GM18867 (cell line): Measurements from ENCODE around the gene F3.

ENCODE experiments used
- ATAC-seq: cut with Tn5 transposase; IDR thresholded peaks from one replicate; pipeline ENCODE4 v1.9.1; 2021; ENCODE audit warnings: mild to moderate bottlenecking, moderate library complexity; ENCODE audit not compliant: unreplicated experiment

The F3 gene

DNA sequence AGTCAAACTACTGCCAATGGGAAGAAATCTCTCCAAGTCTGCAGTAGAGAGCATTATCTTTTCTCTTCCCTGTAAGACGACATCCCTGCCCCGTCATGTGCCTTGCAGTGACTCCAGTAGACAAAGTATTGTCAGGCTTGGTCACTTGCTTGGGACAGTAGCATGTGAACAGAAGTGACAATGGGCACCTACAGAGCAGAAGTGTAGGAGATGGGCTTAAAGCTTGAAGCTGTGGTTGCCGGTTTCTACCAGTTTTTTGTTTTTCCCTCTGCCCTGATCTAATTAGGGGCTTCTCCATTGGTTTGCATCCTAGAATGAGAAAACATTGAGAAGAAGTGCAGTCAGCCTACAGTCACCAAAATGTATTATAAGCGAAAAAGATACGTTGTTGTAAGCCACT, 12.7 kb downstream of the F3 start:
- ATAC-seq = no peak

DNA sequence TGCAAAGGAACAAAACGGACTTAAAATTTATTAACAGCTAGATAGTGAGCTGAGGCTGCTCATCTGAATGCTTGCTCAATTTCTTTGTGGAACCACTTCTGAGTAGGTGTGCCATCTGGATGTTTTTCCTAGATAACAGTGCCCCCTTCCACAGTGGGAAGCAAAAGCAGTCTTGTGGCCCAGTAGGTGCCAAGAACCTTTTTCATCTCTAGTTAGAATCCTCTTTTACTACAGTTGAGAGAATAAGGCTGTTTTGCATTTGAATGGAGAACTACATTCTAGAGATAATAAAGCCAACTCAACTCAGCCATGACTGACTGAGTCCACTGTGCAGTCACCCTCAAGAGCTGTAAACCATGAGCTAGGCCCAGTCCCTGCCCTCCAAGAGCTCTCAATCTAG, 13.3 kb downstream of the F3 start:
- ATAC-seq = no peak

DNA sequence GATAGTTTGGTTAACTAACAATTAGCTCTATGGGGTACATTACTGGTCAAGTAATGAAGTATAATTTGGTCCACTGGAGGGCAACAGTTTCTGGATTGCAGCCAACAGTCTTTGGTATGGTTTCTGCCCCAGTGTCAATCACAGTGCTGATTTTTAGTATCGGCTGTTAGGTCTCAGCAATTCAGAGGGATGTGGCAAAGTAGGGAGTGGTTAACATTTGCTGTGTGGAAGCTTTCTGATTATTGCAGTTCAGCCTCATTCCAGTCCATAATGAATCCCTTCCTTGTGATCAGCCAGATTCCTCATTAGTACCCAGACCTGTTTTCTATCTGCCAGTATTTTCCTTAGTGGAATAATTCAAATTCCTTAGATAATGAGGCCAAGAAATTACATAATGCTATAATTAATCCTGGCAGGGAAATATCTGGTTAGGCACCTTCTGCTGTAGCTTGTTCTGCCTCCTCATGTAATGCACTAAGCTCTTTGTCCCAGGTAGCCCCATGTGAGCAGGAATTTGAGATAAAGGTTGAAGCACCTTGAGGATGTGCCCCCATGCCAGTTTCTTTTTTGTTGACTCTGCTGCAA, 14.0 kb downstream of the F3 start:
- no peak for ATAC-seq

- ATAC-seq = no peak
Observed at GRCh38 chr1:94526152-94526980, 15.2 kb downstream of the F3 start.

GRCh38 chr1:94524531-94524930, 17.0 kb downstream of the F3 start:
- ATAC-seq = no peak

DNA sequence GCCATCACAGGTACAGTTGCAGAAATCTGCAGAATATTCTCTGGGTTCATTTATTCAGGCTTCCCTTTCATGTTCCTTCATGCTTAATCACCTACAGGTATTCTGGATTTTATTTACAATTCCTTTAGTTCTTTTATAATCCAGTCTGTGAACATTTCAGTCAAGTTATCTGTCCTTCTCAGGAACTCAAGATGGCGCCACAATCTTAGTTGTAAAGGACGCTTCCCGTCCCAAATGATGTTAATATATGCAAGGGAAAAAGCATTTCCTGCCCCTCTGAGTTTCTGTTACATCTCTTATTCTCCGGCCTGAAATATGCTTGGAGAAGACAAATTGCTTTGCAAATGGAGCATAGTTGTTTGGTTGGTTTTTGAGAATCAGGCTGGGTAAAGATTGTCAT, 19.3 kb downstream of the F3 start:
- ATAC-seq = no peak

- no peak for ATAC-seq
Observed at GRCh38 chr1:94519351-94519750, 22.2 kb downstream of the F3 start.

GRCh38 chr1:94515296-94515947, 26.1 kb downstream of the F3 start:
- no peak for ATAC-seq

GRCh38 chr1:94514095-94514727, 27.3 kb downstream of the F3 start:
- ATAC-seq = no peak

DNA sequence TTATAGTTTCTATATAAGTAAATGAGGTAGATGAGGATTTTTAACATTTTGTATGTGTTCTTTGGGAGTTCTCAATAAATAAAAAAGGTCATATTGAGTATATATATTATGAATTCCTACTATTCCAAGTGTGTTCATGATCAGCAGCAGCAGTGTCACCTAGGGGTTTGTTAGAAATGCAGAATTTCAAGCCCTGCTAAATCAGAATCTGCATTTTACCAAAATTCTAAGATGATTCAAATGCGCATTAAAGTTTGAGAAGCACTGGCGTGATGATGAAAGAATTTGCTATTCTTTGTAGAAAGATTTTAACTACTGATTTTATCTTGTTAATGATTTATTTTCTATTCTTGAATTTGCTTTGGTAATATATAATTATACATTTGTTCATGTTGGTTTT, 28.7 kb downstream of the F3 start:
- no peak for ATAC-seq

DNA sequence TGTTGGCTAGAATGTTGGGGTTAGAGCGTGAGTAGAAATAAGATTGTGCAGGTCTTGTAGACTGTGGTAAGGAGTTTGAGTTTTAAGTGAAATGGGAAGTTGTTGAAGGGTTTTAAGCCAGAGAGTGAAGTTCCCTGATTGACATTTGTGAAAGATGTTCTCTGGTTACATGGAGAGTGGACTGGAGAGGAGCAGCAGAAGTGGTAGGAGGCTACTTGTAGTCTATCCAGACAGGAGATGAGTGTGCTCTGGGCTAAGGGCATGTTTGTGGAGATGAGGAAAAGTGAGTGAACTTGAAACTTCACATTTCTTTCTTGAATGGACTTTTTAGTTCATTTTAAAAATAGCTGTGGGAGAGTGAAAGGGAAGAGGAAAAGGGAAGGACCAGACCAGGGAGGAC, 37.0 kb downstream of the F3 start:
- no peak for ATAC-seq

DNA sequence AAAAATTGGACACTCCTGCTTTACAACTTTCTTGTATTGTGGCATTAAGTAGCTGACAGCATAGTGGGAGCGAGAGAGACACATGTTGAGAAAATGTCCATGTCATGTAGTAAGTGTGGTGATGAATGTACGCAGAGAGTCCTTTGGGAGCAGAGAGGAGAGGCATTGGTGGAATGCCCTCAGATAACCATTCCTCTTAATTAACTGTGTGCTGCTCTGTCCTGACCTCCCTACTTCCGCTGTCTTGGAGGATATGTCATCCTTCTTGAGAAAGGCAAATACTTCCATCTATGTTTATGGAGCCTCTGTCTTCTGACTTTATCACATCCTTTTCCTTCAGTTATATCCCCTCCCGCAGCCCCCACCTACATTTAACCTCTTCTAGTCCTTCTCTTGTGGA, 38.4 kb downstream of the F3 start:
- no peak for ATAC-seq

DNA sequence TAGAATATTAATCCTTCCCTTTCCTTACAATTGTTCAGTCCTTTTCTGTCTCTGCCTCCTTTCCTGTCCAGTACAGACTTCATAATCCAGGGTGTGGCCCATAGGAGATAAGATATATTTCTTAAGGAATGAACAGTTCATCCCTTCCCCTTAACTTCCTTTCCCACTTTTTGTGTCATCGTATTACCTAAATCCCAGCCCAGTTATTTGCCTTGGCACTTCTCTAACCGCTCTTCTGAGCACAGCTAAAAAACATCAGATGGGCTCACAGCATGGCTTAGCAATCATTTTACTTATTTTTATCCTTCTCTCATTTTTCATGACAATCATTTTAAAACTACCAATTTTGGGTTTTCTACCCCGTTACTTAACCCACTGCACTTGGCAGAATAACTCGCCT, 39.6 kb downstream of the F3 start:
- ATAC-seq = no peak

- ATAC-seq = no peak
Observed at GRCh38 chr1:94501426-94501825, 40.1 kb downstream of the F3 start.

- ATAC-seq = no peak
Observed at GRCh38 chr1:94496076-94496755, 45.3 kb downstream of the F3 start.

DNA sequence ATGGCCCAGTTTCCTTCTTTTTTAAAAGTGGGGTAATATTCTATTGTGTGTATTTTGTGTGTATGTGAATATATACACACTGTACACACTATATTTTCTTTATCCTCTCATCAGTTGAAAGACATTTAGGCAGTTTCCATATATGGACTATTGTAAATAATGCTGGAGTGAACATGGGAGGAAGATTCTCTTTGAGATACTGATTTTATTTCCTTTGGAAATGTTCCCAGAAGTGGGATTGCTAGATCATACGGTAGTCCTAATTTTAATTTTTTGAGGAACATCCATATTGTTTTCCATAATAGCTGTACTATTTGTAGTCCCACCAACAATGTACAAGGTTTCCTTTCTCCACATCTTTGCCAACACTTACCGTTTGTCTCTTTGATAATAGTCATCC, 51.0 kb downstream of the F3 start:
- no peak for ATAC-seq

DNA sequence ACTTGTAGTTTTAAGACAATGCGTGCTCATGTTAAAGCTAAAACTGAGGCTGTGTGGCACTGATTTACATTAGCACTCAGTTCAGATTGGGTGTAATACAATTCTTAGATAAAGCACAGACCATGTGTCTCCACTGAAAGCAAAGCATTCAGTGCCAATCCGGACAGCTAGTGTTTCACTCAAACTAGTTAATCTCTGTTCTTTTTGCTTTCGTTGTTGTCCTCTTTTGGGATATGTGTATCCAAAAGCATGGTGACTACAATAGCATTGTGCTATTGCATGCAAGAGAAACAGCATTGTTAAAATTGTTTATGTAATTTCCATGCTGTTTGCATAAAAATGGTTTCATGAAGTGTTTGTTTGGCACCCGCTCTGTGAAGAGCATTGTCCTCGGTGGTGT, 54.6 kb downstream of the F3 start:
- no peak for ATAC-seq

GRCh38 chr1:94481473-94481933, 60.1 kb downstream of the F3 start:
- ATAC-seq = peak; percentile 99

DNA sequence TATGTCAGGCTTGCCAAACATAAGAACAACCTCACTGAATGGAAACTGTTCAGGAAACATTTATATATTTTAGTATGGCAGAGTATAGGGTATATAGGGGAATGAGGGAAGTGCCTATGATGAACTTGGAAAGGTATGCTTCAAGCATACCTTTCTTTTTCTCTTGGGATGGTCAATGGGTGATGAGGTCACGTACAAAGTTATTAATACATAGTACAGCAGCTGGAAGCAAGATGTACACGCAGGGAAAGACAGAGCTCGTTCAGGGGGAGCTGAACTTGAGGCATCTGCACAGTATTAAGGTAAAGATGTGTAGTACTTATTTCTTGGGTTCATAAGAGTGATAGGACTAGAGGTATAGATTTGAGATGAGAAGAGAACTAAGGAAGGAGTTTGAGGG, 61.9 kb downstream of the F3 start:
- no peak for ATAC-seq
